GM08714 (cell line): ENCODE data around the gene HSPA1L.
"Not testable (repeated sequence)": the region's sequence is repeated elsewhere in the genome, so short reads cannot be mapped to it uniquely, and the experiment has no call there.

ENCODE experiments used
- H3K4me3 ChIP-seq: fragments of 200-500 bp; sonication (Bioruptor generic); 2 replicates; pipeline ENCODE4 v1.5.1; 2014; ENCODE audit warnings: mild to moderate bottlenecking, low read length, inconsistent platforms
- ZNF274 ChIP-seq: IDR thresholded peaks from 2 replicates; pipeline ENCODE4 v1.6.1; 2012; ENCODE audit warnings: mild to moderate bottlenecking, low read depth, low read length

HSPA1L gene

DNA sequence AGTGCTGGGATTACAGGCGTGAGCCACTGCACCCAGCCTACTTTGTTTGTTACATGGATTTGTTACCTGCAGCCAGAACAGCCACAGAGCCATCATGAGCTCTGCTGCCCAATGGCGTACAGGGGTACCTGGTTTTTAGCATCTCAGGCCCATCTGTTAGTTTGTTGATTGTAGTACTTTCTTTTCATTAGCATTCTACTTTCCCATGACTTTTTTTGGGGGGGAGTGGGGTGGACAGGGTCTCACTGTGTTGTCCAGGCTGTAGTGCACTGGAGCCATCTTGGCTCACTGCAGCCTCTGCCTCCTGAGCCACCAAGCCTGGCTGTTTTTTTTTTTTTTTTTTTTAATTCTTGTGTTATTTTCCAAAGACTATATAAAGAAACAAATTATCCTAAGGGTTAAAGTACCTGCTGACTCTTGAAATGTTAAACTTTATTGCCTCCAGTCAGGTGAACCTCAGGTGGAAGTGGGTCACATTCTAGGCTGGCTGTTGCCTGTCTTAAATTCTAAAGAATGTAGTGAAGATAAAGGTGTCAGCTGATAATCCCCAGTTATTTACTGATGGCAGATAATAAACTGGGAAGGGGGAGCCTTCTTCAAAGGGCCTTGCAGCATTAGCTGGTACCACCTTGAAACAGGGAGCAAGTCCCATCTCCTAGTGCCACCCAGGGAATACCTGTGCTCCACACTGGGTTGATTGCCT is 32.3 kb upstream of the HSPA1L start:
- TF ChIP-seq ZNF274 = no peak
- H3K4me3 ChIP-seq = no peak overlapping the region

DNA sequence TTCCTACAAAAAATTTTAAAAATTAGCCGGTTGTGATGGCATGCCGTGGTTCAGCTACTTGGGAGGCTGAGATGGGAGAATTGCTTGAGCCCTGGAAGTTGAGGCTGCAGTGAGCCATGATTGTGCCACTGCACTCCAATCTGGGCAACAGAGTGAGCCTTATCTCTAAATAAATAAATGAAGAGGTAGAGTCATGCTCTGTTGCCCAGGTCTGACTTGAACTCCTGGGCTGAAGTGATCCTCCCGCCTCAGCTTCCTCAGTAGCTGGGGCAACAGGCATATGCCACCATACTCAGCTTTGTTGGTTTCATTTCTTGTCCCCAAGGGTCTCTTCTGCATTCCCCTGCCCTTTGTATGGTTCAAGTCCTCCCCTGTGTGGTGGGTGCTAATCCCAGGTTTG is 29.4 kb upstream of the HSPA1L start:
- H3K4me3 ChIP-seq = no peak overlapping the region
- no peak for TF ChIP-seq ZNF274

DNA sequence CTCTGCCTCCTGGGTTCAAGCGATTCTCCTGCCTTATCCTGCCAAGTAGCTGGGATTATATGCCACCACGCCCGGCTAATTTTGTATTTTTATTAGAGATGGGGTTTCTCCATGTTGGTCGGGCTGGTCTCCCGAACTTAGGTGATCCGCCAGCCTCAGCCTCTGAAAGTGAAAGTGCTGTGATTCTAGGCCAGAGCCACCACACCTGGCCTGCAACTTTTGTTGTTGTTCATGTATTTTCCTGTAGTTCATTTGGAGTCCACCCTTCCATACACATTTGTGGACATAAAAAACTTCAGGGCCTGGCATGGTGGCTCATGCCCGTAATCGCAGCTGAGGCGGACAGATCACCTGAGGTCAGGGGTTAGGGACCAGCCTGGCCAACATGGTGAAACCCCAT is 27.0 kb upstream of the HSPA1L start:
- TF ChIP-seq ZNF274 = no peak
- no peak overlapping the region for H3K4me3 ChIP-seq

DNA sequence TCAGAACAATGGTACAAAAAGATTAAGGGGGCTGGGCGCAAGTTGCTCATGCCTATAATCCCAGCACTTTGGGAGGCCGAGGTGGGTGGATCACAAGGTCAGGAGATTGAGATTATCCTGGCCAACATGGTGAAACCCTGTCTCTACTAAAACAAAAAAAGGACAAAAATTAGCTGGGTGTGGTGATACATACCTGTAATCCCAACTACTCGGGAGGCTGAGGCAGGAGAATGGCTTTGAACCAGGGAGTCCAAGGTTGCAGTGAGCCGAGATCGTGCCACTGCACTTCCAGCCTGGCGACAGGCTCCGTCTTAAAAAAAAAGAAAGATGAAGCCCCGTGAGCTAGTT is 24.7 kb upstream of the HSPA1L start:
- H3K4me3 ChIP-seq = not testable (repeated sequence)

DNA sequence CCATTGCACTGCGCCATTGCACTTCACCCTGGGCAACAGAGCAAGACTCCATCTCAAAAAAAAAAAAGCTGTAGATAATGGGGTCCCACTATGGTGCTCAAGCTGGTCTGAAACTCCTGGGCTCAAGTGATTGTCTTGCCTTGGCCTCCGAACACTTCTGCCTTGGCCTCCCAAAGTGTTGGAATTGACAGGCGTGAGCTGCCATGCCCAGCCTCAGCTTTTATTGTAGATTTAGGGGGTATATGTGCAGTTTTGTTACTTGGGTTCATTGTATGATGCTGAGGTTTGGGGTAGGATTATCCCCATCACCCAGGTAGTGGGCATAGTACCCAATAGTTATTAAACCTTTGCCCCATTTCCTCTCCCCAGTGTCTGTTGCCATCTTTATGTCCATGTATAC is 23.9 kb upstream of the HSPA1L start:
- TF ChIP-seq ZNF274 = no peak
- H3K4me3 ChIP-seq = peak overlapping the region; percentile 98; the same call in 1 of the 2 replicates

DNA sequence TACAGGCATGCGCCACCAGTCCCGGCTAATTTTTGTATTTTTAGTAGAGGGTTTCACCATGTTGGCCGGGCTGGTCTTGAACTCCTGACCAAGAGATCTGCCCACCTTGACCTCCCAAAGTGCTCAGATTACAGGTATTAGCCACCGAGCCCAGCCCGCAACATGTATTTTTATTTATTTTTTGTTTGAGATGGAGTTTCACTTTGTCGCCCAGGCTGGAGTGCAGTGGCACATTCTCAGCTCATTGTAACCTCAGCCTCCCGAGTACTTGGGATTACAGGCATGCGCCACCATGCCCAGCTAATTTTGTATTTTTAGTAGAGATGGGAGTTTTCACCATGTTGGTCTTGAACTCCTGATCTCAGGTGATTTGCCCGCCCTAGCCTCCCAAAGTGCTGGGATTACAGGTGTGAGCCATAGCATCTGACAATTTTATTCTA is 23.1 kb upstream of the HSPA1L start:
- H3K4me3 ChIP-seq = peak overlapping the region; percentile 98

DNA sequence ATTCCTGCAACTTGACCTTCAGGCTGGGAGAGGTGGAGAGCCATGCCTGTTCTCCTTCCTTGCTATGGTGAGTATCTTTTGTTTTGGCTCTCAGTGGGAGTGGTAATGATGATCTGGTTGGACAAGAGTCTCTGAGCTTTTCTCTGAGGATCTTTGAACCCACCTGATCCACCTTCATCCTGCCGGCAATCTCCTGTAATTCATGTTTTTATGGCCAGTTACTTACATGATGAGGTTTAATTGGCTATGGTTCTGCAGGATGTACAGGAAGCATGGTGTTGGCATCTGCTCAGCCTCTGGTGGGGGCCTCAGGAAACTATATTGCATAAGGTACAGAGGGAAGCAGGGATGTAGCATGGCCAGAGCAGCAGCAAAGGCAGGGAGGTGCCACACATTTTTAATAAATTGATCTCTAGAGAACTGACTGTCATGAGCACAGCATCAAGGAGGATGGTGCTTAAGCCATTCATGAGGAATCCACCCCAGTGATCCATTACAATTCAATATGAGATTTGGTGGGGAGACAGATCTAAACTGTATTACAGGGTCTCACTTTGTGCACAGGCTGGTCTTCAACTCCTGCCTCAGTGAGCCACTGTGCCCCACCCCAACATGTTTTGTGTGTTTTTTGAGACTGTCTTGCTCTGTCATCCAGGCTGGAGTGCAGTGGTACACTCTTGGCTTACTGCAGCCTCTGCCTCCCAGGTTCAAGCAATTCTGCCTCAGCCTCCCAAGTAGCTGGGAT is 22.5 kb upstream of the HSPA1L start:
- no peak for TF ChIP-seq ZNF274
- H3K4me3 ChIP-seq = peak overlapping the region; percentile 98

DNA sequence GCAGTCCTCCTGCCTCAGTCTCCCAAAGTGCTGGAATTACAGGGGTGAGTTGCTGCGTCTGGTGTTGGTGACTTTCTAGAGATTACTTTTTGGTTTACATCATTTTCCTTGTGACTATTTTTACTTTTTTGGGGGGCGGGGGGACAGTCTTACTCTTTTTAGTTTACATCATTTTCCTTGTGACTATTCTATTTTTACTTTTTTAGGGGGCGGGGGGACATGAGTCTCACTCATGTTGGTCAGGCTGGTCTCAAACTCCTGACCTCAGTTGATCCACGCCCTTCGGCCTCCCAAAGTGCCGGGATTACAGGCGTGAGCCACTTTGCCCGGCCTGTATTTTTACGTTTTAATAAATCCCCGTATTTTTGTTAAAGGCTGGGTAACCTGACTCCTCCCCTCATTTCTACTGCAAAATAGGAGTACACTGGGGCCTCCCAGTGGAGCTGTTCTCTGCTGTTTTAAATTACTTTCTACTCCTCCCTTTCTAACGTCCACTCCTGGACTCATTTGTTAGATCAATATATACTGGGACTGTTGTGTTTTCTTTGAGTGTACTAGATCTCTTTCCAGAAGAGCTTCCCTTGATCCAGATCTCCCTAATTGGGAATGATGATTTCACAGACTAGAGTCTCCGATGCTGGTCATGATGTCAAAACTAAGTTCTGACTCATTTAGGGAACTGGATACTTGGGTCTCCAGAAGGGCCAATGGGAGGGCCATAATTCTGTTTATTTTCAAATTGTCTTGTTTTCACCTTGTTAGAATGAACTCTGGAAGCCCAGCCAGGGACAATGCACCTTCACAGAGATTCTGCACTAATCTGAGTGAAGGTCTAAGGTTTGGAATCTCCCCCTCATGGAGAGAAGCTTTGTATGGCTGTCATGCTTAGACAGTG is 21.6 kb upstream of the HSPA1L start:
- TF ChIP-seq ZNF274 = no peak

DNA sequence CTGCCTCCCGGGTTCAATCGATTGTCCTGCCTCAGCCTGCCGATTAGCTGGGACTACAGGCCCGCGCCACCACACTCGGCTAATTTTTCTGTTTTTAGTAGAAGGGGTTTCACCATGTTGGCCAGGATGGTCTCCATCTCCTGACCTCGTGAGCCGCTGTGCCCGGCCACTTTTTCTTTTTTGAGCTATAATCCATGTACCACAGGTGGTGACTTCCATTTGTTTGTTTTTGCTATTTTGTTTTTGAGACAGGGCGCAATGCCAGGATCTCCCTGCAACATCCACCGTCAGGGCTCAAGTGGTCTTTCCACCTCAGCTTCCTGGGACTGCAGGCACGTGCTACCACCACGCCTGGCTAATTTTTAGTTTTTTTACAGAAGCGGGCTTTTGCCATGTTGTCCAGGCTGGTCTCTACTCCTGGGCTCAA is 21.0 kb upstream of the HSPA1L start:
- TF ChIP-seq ZNF274 = no peak
- peak overlapping the region; percentile 98 for H3K4me3 ChIP-seq

More for the DNA sequence above, 21.6 kb upstream of the HSPA1L start:
- peak overlapping the region; percentile 98 for H3K4me3 ChIP-seq

DNA sequence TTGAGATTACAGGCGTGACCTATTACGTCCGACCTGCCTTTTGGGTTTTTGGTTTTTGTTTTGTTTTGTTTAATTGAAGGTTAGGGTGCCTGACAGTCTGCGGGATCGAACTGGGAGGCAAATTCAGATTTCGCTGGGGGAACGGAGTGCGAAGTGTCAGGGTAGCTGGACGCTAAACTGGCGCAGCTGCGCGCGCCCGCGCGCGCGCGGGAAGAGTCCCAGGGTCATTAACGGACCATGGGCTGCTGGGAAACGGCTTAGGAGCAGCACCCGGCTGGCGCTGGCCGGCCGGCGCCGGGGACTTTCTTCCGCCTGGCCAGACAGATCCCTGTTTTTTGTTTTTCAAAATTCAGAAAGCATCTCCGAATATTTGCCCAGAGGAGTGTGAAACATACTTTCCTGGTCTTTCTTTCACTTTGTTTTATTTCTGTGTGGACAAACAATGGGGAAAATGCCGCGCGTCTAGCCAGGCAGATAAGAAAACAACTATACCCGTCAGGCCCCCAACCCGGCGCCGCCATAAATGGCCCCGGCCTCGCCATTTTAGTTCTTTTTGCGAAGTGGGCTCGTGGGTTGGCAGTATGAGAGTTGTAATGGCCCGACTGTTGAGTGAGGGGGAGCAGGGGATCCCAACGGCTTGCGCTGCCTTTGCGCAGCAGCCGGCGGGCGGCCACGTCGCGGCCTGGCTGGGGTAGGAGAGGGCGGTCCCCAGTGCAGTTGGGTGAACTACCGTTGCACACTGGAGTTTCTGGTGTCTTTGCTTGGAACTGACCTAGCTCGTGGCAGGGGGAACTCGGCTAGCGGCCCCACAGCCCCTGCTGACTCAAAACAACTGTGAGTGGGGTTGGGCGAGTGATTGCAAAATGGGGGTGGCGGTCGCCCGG is 19.5 kb upstream of the HSPA1L start:
- TF ChIP-seq ZNF274 = no peak

DNA sequence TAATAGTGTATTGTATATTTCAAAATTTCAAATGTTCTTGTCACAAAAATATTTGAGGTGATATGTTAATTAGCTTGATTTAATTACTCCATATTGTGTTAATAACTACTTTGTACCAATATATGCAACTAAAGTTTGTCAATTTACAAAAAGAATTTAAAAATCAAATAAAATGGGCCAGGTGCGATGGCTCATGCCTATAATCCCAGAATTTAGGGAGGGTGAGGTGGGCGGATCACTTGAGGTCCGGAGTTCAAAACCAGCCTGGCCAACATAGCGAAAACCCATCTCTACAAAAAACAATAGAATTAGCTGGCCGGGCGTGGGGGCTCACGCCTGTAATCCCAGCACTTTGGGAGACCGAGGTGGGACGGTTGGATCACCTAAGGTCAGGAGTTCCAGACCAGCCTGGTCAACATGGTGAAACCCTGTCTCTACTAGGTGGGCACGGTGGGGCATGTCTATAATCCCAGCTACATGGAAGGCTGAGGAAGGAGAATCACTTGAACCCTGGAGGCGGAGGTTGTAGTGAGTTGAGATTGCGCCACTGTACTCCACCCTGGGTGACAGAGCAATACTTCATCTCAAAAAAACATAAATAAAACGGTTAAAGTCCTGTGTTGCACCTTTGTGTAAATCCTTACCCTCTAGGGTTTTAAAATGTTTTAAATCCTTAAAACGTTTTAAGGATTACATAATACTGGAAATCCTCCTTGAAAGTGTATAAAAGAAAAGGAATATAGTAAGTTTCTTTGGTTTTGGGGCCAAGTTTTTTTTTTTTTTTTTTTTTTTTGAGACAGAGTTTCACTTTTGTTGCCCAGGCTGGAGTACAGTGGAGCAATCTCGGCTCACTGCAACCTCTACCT is 16.5 kb upstream of the HSPA1L start:
- no peak for TF ChIP-seq ZNF274
- H3K4me3 ChIP-seq = peak overlapping the region; percentile 86; the same call in 1 of the 2 replicates

More for the DNA sequence above, 19.5 kb upstream of the HSPA1L start:
- H3K4me3 ChIP-seq = peak overlapping the region; percentile 98

DNA sequence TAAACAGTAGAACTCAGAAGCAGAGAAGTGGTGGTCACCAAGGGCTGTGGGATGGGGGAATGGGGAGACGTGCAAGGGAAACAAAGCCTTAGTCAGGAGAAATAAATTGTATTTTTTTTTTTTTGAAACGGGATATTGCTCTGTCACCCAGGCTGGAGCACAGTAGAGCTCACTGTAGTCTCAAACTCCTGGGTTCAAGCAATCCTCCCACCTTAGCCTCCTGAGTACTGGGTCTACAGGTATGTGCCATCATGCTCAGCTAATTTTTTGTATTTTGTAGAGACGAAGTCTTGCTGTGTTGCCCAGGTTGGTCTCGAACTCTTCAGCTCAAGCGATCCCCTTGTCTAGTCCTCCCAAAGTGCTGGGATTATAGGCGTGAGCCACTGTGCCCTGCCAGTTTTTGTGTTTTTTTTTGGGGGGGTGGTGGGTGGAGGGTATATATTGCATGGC is 15.8 kb upstream of the HSPA1L start:
- no peak for TF ChIP-seq ZNF274
- peak overlapping the region; percentile 86 for H3K4me3 ChIP-seq
